HG03025 (cell line): ENCODE data around the gene IL15RA.
"Not testable (repeated sequence)": the region's sequence is repeated elsewhere in the genome, so short reads cannot be mapped to it uniquely, and the experiment has no call there.

Experiments
- ATAC-seq: cut with Tn5 transposase; IDR thresholded peaks from one replicate; pipeline ENCODE4 v1.9.1; 2021; ENCODE audit warnings: mild to moderate bottlenecking, moderate library complexity; ENCODE audit not compliant: unreplicated experiment, low FRiP score

Gene IL15RA

GRCh38 chr10:5952731-5953385, 24.5 kb downstream of the IL15RA start:
- no peak for ATAC-seq

- no peak for ATAC-seq
These were observed 25.5 kb downstream of the IL15RA start for GRCh38 chr10:5951721-5952407.

- no peak for ATAC-seq
These were observed 26.1 kb downstream of the IL15RA start for GRCh38 chr10:5951167-5951711.

GRCh38 chr10:5949009-5949759, 28.2 kb downstream of the IL15RA start:
- ATAC-seq: no peak

- ATAC-seq: no peak
These were observed 29.1 kb downstream of the IL15RA start for GRCh38 chr10:5948208-5948585.

- no peak for ATAC-seq
These were observed 29.7 kb downstream of the IL15RA start for GRCh38 chr10:5947471-5948207.

GRCh38 chr10:5946786-5947185, 30.6 kb downstream of the IL15RA start:
- no peak for ATAC-seq

GRCh38 chr10:5946419-5946775, 30.9 kb downstream of the IL15RA start:
- not testable (repeated sequence) for ATAC-seq

GRCh38 chr10:5945561-5946418, 31.6 kb downstream of the IL15RA start:
- no peak for ATAC-seq

- no peak for ATAC-seq
These were observed 32.2 kb downstream of the IL15RA start for GRCh38 chr10:5945190-5945509.

GRCh38 chr10:5944389-5945189, 32.8 kb downstream of the IL15RA start:
- ATAC-seq: no peak

- ATAC-seq: no peak
These were observed 33.8 kb downstream of the IL15RA start for GRCh38 chr10:5943536-5943935.

GRCh38 chr10:5942474-5942873, 34.9 kb downstream of the IL15RA start:
- no peak for ATAC-seq

- no peak for ATAC-seq
These were observed 35.3 kb downstream of the IL15RA start for GRCh38 chr10:5942001-5942400.

GRCh38 chr10:5941579-5941978, 35.8 kb downstream of the IL15RA start:
- ATAC-seq: no peak

- ATAC-seq: no peak
These were observed 36.5 kb downstream of the IL15RA start for GRCh38 chr10:5940807-5941218.

- no peak for ATAC-seq
These were observed 39.1 kb downstream of the IL15RA start for GRCh38 chr10:5938291-5938690.

- ATAC-seq: no peak
These were observed 40.3 kb downstream of the IL15RA start for GRCh38 chr10:5937016-5937415.

GRCh38 chr10:5935628-5936027, 41.7 kb downstream of the IL15RA start:
- ATAC-seq: no peak
